ENCODE measurements around the gene ATRNL1.
"Not testable (repeated sequence)": the region's sequence is repeated elsewhere in the genome, so short reads cannot be mapped to it uniquely, and the experiment has no call there.

The ATRNL1 gene

DNA sequence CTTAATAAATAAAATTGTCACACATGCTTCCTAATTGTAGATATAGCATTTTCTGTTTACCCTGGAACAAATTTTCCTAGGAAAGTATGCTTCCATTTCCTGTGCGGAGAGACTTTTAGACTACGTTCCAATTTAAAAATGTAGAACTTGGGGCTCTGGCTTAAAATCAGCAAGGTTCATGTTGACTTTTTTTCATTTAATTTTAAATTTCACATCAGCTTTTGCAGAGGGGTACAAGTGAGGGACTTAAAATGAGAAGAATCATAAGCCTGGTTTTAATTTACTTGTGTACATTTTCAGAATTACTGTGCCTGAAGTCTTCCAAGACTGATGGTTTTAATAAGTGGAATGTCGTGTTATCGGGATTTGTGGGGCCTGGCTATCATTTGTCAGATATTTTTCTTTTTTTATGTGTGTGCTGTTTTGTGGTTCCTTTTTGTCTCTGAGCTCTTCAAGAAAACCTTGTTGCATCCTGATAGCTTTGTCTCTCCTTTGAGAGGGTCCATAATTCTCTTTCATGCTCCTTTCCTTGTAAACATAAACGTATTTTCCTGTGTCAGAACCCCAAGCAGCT is 8.8 kb upstream of the ATRNL1 start:
- no peak for DNase-seq (ENCODE audit: low read depth, low spot score)

DNA sequence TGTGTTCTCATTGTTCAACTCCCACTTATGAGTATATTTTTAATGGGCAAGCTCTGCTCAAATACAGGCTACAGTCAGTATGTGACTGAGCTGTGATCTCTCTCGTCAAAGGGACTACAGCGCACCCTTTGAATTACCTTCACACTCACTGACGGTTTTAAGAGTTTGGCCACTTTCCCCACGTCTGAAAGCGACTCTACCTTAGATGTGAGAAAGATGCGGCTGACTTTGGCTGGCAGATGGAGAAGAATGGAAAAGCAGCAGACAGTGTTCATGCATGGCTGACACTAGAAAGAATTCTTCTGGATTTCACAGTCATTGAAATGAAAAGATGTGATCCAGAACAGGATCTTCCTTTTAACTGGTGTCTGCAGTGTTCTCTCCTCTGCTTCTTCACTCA is 2.0 kb upstream of the ATRNL1 start:
- DNase-seq (ENCODE audit: low read depth, low spot score): no peak

DNA sequence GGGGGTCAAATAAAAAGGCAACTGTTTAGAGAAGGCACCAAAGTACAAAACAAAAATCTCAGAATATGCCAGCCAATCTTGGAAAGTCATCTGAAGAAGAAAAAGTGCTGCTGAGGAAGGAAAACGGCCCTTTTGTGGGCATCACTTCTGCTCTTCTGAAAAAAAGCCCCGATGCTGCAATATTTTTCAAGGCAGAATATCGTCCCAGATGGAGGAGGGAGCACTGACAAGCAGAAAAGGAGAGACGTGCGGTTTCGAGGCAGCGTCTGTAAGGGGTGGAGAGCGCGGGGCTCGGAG is 959 bp upstream of the ATRNL1 start:
- DNase-seq (ENCODE audit: low read depth, low spot score): no peak

DNA sequence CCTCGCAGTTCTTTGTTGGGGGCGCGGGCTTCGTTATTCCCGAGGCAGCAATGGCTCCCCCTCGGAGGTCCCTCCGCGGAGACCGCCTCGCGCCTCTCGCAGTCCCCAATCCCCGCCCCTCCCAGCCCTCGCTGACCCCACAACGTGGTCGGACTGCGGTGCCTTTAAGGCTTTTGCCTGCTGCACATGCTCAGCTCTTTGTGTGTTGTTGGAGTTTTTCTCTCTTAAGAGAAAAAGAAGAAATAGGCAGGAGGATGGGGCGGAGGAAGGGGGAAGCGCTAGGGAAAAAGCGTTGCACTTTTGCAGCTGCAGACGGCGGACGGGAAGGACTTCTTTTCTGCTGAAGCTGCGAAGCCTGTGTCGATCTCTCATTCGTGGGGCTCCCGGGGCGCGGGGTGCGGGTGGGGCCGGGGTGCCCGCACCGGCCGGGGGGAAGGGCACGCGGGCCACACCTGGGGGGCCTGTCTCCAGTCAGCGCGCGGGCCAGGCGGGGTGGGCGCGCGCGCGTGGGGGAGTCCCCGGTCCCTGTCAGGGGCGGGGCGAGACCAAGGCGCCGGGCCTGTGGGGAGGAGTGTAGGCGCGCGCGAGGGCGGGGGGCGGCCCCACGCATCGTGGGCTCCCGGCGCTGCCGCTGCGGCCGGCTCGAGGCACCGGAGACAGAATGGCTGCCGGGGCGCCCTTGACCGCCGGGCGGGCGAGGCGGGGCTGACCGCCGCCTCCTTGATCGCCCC is 445 bp upstream of the ATRNL1 start:
- peak; percentile 47 for DNase-seq (ENCODE audit: low read depth, low spot score)

DNA sequence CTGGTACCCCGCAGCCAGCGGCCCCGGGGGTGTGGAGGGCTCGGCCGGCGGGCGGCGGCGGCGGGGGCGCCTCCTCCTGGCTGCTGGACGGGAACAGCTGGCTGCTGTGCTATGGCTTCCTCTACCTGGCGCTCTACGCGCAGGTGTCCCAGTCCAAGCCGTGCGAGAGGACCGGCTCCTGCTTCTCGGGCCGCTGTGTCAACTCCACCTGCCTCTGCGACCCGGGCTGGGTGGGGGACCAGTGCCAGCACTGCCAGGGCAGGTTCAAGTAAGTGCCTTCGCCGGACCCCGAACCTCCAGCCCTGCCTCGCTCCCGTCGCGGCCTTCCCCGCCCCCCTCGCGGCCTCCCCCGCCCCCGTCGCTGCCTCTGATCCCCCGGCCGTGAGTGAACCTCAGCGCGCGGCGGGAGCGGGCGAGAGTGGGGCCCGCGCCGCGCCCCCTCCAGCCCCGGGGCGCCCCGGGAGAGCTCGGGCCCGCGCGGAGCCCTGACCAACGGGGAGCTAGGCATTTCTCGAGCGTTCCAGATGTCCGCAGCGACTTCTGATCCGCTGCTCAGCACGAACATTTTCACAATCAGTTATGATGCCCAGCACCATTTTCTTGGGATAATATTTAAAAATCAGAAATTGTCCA is 727 bp downstream of the ATRNL1 start:
- DNase-seq (ENCODE audit: low read depth, low spot score): no peak

DNA sequence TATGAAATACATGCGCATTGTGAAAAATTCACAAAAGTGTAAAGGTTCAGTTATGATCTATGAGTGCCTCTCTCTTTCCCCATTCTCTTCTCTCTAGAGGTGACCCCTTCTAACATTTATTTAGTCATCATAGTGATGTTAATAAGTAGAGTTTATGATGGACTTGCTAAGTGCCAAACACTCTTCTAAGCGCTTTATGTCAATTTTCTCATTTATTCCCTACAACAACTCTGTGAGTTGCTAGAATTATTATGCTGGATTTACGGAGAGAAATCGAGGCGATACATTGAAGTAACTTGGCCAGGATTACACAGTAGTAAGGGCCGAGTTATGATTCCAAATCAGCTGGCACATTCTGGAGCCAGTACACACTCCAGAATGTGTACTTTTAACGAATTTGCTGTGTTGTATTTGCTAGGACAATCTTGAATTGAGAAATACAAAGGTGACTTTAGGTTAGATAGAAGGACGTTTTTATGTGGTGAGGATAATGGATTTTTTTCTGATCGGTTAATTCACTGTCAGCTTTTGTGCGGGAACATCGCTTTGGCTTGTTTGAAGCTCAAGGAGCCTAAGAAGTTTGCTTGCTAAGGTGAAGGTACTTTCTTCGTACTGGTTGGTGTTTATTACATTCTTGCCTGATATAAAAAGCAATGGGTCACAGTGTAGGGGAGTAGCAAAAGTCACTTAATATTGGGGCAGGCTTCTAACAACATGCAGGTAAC is 1.4 kb downstream of the ATRNL1 start:
- no peak for DNase-seq (ENCODE audit: low read depth, low spot score)

DNA sequence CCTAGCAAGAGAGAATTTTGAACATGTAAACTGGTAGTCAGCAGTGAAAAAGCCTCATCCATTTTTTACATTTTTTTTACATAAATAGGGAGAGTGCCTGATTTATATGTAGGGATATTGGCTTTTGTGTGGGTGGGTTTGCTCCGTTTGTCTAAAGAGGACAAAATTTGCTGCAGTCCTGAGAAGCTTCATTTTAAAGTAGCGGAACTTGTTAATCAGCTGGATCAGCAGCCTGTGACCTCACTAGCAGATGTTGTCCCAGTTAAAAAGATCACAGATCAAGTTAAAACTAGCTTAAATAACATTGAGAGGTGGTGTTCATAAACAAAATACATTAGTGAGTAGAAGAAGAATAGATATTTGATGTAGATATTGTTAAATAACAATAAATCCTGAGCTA is 2.6 kb downstream of the ATRNL1 start:
- no peak for DNase-seq (ENCODE audit: low read depth, low spot score)

DNA sequence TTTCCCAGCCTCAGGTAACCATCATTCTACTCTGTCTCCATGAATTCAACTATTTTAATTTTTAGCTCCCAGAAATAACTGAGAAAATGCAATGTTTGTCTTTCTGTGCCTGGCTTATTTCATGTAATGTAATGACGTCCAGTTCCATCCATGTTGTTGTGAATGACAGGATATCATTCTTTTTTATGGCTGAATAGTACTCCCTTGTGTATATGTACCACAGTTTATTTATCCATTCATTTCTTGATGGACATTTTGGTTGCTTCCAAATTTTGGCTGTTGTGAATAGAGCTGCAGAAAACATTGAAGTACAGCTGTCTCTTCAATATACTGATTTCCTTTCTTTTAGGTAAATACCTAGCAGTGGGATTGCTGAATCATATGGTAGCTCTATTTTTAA is 10.5 kb downstream of the ATRNL1 start:
- no peak for DNase-seq (ENCODE audit: low read depth, low spot score)

DNA sequence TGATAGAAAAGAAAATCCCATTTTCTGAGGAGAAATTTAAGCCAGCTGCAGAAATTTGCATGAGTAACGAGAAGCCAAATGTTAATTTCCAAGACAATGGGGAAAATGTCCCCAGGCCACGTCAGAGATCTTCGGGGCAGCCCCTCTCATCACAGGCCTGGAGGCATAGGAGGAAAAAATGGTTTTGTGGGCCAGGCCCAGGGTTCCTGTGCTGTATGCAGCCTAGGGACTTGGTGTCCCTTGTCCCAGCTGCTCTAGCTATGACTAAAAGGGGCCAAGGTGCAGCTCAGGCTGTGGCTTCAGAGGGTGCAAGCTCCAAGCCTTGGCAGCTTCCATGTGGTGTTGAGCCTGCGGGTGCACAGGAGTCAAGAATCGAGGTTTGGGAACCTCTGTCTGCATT is 12.2 kb downstream of the ATRNL1 start:
- DNase-seq (ENCODE audit: low read depth, low spot score): not testable (repeated sequence)

DNA sequence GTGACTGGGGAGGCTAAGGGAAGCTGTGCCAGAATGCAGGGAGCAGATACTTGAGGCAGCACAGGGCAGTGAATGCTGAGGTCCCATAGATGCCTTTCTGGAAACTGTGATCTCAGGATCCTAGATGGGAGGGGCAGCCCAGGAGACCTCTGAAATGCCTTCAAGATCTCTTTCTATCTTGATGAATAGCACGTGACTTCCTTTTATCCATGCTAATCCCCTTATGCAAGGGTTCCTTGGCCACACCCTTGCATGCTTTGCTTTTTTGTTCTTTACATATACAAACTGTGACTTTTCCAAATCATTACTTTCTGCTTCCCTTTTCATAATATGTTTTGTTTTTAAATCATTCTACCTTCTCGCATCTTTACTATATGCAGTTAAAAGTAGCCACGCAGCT is 14.7 kb downstream of the ATRNL1 start:
- DNase-seq (ENCODE audit: low read depth, low spot score): no peak

DNA sequence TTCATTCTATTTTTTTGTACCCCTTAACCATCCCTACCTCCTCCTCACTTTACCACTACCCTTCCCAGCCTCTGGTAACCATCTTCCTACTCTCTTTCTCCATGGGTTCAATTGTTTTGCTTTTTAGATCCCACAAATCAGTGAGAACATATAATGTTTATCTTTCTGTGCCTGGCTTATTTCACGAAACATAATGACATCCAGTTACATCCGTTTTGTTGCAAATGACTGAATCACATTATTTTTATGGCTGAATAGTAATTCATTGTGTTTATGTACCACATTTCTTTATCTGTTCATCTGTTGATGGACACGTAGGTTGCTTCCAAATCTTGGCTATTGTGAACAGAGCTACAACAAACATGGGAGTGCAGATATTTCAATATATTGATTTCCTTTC is 24.1 kb downstream of the ATRNL1 start:
- no peak for DNase-seq (ENCODE audit: low read depth, low spot score)

DNA sequence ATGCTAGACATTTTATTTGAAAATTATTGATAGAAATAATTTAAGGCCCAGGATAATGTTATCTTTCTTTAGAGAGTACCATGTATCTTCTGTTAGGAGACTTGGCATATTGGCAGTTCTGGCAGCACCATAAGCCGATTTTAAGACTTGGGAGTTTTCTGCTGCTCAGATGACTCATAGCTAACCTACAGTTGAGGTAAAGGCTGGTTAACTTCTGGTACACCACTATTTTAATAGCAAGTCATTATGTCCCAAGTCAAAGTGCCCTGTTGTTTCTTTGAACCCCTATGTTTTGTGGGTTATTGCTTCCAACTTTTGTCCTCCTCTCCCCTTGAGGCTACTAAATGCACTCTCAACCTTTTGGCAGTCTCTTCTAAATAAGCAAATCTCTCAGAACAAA is 25.2 kb downstream of the ATRNL1 start:
- DNase-seq (ENCODE audit: low read depth, low spot score): no peak

DNA sequence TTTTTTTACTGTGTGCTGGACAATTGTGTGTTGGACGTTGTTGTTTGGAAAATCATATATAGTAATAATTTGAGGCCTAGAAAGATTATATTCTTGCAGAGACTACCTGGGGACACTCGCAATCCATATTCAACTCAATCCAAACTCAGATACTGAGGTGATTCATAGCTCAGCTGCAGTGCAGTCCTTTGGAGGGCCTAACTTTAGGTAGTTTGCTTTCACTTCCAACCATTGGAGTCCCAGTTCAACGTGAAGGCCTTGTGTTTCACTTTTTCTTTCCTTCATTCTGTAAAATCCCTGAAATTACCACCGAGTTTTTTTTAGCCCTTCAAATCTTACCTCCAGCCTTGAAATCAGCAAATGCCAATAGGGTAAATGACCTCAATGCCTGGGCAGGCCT is 32.3 kb downstream of the ATRNL1 start:
- DNase-seq (ENCODE audit: low read depth, low spot score): no peak

DNA sequence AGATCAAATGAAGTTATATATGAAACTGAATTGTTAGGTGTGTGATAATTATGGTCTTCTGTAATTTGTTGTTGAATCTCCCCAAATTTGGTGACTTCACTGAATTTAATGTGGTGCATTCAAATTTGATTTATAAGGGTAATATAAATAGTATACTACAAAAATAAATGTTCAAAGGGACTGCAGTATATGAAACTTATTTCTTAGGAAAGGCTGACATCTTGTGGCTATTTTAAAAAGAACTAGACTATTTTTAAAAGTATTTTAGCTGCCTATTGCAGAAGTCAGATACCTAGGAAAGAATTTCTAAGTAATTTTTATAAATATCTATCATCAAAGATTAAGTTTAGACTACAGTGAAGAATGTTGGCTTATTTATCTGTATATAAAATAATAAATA is 36.6 kb downstream of the ATRNL1 start:
- no peak for DNase-seq (ENCODE audit: low read depth, low spot score)

DNA sequence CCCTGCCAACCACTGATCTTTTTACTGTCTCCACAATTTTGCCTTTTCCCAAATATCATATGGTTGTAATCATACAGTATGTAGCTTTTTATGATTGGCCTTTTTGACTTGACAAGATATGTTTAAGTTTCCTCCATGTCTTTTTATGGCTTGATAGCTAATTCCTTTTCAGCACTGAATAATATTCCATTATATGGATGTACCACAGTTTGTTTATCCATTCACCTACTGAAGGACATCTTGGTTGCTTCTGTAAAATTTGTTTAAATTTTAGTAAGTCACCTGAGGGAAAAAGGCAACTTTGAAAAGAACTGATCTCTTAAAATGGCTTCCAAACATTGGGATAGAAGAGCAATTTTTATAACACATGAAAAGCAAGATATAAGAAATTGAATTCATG is 43.5 kb downstream of the ATRNL1 start:
- no peak for DNase-seq (ENCODE audit: low read depth, low spot score)

DNA sequence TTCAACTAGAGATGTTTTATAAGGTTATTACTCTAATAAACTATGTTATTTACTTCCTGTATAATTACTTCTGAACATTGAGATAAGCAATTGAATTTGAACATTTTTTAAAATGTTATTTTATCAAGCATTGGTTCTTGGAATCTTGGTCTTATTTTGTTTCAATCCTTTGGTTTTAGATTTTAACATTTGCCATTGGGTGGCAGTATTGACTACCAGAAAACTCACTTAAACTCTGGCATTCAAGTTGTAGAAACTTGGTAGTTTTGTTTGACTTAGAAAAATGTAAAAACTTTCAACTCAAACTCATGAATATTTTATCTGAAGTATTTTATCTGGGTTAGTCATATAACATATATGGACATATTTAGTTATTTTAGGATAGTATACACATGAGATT is 48.1 kb downstream of the ATRNL1 start:
- DNase-seq (ENCODE audit: low read depth, low spot score): no peak

DNA sequence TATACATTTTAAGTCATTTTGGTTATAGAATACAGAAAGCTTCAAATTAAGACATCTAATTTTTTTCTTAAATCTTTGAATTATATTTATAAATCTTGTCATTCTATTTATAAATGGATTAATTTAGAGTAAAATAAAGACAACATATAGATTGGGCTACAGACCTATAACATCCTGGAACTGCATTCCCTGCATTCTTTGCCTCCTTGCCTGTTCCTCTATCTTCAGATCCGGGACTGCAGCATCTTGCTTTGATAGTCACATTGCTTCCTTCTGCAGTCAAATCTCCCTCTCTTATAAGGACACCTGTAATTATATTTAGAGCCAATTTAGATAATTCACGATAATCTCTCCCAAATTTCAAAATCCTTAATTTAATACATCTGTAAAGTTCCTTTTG is 64.2 kb downstream of the ATRNL1 start:
- DNase-seq (ENCODE audit: low read depth, low spot score): no peak

DNA sequence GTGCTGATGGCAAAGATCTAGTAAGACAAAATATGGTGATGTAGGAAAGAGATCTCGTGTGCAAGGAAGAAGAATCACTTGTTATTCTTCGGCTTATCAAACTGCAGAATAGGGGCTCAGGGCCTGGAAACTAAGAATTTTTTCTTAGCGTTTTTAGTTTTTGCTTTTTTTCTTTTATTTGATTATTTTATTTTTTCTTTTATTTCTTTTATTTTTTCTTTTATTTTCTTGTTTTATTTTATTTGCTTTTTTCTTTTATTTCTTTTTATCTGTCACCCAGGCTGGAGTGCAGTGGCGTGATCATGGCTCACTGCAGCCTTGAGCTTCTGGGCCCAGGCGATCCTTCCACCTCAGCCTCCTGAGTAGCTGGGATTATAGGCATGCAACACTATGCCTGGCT is 70.0 kb downstream of the ATRNL1 start:
- no peak for DNase-seq (ENCODE audit: low read depth, low spot score)

DNA sequence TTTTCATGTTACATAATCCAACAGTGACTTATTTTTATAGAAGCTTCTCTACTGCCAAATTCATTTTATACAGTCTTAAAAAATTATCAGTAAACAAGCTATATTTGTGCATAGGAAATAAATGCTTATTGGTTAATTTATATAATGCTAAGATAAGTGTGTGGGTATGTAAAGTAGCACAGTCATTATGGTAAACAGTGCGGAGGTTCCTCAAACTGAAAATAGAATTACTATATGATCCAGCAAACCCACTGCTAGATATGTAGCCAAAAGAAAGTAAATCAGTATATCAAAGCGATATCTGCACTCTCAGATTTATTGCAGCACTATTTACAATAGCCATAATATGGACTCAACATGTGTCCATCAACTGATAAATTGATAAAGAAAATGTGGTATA is 71.1 kb downstream of the ATRNL1 start:
- DNase-seq (ENCODE audit: low read depth, low spot score): no peak

DNA sequence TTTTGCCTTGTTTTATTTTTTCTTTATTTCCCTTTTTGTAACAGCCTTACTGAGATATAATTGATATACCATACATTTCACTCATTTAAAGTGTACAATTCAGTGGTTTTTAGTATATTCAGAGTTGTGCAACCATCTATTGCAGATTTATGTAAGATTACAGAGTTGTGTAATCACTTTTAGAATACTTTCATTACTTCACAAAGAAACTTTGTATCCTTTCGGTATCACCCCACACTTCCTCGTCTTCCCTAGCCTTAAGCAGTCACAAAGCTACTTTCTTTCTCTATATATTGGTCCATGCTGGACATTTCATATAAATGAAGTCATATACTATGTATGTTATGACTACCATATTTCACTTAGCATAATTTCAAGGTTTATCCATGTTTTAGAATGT is 74.6 kb downstream of the ATRNL1 start:
- DNase-seq (ENCODE audit: low read depth, low spot score): no peak

DNA sequence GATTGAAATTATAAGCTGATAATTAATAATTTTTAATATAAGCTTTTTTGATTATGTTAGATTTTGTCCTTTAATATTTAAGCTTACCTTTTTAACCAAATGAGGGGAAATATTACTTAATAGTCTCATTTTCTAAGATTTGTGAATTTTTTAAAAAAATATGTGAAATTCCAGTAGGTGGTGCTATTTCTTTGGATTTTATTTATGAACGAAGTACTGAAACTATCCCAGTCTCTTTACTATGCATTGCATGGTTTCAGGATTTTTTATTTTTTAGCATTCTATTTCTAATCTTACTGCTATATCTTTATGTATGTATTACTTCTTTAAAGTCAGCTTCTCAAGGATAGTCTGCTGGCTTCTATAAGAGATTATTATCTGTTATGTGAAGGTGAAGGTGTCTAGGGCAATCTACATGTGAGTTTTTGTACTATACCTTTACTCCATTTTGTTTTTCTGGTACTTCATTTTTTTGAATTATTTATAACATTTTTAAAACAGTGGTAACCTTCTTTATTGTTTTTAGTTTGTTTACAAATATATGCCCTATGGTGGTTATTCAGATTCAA is 78.3 kb downstream of the ATRNL1 start:
- no peak for DNase-seq (ENCODE audit: low read depth, low spot score)

DNA sequence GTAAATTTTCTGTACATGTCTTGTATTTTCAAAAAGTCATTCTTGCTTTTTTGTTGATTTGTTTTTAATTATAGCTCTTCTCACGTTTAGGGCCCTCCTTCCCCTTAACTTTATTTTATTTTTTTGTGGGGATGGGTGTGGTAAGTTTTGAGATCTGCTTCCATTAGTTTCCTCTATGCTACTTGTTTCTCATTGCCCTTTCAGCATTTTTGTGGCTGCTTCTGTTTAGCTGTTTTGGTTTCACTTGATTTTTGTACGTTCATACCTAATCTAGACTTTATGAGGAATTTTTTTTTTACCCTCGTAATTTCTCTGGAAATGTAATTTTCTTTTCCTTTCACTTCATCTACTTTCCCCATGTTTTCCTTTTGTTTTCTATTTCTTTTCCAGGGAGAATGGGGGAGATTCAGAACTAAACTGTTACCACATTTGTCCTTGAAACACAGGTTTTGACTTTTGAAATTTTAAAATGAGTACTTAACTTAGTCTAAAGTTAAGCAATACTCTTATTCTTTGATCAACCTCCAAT is 80.8 kb downstream of the ATRNL1 start:
- no peak for DNase-seq (ENCODE audit: low read depth, low spot score)

Data from ELF-1 (cell line).